GM18502 (cell line): ENCODE measurements around the gene LRRC40.
"Not testable (repeated sequence)": the region's sequence is repeated elsewhere in the genome, so short reads cannot be mapped to it uniquely, and the experiment has no call there.

Source experiments
- ATAC-seq: cut with Tn5 transposase; IDR thresholded peaks from one replicate; pipeline ENCODE4 v1.9.1; 2021; ENCODE audit warnings: mild to moderate bottlenecking; ENCODE audit not compliant: unreplicated experiment, poor library complexity

Gene LRRC40

DNA sequence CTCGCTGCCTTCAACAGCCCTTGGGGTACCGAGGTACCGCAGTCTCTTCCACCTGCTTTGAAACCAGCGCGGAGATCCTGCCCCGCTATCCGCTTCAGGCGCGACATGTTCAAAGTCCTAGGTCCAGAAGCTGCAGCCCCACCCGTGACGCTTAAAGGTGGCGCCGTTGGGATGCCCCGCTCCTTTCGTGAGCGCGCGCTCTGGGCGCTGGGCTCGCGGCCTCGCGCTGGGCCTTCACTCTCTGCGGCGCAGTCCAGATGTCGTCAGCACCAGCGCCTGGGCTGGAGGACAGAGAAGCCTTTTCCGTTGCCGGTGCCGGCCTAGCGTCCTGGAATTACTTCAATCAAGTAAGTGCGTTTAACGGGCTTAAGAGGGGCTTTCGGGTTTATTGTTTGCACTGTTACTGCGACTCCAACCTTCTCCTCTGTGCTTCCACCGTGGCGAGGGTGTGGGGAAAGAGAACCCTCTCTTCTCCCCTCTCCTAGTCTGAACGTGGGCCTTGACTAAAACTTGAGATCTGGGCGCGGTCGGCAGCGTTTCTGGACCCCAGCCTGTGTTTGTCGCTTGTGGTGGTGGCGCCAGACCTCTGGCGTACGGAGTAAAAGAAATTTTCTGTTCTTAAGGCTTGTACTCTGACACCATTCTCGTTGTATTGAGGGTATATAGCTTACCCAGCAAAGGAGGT is at the start of gene LRRC40:
Gene LRRC40, minus strand, starts transcription at position 146 of the 685 bp plus-strand sequence. Its CDS starts 39 bp downstream, at position 107.
- peak; percentile 86 for ATAC-seq

DNA sequence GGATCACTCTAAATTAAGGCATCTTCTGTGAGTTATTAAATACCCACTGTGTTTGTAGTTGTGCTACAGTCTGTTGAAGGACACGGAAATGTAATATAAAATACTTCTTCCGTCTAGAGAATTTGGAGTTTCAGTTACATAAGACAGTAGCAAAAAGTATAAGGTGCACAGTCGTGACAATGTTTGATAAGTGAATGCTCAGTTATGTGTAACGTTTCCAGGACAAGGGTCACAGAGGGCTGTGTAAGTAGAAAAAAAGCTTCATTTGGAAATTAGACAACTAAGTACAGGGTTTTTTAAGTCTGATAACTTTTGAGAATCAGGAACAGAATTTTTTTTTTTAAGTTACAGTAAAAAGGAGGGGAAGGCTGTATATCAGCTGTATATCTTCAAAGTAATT is 43.4 kb upstream of the LRRC40 start:
- no peak for ATAC-seq

DNA sequence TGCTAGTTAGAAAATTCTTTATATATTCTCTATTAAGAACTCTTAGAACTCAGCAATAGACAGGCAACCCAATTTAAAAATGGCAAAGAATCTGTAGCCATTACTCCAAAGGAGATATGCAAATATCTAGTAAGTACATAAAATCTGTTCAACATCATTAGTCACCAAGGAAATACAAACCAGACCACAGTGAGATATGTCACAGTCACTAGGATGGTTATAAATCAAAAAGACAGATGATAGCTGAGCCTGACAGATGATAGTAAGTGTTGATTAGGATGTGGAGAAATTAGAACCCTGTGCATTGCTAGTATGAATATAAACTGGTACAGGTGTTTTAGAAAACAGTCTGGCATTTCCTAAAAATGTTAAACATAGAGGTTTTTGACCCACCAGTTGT is 42.4 kb upstream of the LRRC40 start:
- ATAC-seq, result no peak

DNA sequence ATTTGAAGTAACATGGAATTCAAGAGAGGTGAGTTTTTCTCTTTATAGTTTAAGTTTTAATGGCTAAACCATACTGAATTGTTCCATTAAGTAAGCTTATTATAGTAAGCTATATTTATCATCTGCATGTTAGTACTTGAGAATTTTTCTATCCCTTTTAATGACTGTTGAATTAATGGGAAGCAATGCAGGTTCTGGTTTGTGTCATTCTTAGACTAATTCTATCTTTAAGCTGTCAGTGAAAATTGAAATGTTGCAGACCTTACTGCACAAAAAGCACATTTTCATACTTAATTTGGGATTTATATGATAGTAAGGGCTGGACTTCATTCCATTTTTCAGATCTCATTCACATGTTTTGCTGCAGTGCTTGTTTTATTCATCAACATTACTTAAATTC is 41.7 kb upstream of the LRRC40 start:
- ATAC-seq, result no peak

DNA sequence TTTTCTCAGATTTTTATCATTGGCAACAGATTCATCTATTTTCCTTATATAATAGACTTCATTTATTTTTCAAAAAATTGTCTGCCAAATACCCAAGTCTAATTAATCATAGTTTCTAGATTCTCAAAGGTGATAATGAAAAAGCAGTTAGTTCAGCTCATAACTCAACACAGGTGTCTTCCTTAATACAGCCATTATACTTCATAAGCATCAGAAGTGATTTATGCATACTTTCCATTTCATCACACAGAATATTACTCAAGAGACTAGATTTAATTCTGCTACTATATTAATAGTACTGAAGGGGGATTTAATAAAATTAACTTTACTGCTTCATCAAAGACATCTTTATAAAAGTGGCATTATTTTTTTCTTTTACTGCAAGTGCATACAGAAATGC is 34.6 kb upstream of the LRRC40 start:
- no peak for ATAC-seq

DNA sequence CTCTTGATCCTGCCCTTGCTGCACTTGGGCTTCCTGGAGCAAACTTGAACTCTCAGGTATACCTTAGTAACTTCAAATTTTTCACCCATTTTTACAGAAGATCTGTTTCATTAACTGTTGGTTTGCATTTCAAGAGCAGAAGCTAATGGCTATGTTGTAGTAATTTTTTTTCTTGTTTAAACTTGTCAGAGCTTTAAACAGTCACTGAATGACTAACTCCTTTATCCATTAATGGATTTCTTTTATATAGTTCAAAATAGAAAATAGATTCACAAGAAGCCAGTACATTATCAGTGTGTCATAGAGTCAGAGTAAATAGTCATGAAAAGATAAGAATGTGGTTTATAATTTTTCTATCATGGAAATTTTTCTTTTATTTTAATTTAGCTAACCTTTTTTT is 29.4 kb upstream of the LRRC40 start:
- no peak for ATAC-seq

DNA sequence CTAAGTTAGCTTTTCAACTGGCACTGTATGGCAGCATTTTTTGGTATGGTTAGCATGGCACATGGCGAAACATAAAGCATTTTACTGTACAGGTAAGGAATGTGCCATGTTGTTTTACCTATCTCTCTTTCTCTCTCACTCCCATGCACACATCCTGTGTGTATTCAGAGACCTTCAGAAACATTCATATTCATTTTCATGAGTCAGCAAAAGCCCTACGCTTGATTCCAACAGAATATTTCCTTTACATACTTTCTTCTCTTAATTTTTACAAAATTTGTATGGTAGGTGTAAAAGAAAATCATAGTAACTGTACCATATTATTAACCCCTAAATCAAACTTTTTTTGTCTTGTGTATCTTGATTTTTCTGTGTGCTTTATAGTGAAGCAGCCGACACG is 26.1 kb upstream of the LRRC40 start:
- ATAC-seq, result no peak

DNA sequence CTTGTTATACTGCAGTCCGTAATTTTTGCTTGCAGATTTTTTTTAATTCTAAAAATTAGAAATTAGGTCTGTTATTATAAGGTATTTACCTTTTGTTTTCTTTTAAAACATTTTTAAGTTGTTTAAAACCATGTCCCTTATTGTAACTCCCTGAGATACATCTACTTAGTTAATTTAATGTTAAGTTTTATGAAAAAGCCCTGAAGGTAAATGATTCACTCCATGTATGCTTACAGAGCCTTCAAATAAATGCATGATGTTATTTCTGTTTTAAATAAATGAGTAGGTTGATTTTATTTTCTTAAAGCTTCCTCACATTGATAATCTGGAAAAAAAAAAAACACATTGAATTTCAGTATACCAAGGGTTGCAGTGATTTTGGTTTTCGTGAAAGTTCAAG is 23.3 kb upstream of the LRRC40 start:
- no peak for ATAC-seq

DNA sequence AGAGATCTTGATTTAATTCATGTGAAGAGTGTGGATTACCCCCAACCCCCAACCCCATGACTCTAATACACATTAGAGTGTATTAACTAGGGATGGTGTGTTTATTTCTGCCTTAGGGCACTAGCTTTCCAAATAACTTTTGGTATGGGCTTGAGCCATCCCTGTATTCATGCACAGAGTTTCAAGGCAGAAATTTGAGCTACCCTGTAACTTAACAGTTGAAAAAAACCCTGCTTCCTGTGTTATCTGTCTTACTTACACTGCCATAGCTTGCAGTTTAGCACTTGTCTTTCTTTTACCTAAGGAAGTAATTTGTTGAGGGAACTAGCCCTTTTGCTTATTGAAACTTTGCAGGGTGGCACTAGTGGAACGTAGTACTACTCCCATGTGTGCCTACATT is 22.1 kb upstream of the LRRC40 start:
- peak; percentile 63 for ATAC-seq

DNA sequence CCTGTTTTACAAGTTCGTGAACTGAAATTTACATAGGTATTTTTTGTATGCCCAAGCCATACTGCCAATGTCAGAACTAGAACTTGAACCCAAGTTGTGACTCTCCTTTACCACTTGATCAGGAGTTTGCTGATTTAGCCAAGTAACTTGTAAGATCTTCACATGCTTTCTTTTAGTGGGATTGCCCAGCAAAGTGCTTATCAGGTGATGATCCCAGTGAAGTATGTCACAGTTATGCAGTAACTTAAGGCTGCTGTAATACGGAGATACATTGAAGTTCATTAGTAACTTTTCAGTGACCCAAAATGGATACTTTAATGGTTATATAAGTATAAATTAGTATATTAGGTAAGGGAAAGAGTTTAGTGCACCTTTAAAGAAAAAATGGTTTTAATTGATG is 19.6 kb upstream of the LRRC40 start:
- no peak for ATAC-seq

DNA sequence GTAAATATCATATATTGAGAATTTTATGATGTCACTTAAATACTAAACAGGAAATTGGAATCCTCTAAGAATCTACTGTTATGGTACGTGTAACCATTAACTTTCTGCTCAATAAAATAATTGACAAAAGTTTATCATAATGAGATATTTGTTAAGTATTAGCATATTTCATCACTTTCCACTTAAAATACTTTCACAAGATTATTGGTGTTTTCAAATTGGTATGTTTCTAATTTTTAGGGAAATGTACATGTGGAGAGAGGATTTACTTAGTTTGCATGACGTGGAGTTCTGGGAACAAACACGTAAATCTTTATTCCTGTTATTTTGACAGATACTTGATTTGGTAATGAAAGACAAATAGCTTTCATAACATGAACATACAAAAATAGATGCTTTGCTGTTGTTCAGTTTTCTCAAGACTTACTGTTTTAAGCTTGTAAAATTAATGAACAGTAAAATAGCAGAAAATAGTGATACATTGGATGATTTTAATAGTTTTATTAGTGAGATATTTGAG is 17.4 kb upstream of the LRRC40 start:
- no peak for ATAC-seq

DNA sequence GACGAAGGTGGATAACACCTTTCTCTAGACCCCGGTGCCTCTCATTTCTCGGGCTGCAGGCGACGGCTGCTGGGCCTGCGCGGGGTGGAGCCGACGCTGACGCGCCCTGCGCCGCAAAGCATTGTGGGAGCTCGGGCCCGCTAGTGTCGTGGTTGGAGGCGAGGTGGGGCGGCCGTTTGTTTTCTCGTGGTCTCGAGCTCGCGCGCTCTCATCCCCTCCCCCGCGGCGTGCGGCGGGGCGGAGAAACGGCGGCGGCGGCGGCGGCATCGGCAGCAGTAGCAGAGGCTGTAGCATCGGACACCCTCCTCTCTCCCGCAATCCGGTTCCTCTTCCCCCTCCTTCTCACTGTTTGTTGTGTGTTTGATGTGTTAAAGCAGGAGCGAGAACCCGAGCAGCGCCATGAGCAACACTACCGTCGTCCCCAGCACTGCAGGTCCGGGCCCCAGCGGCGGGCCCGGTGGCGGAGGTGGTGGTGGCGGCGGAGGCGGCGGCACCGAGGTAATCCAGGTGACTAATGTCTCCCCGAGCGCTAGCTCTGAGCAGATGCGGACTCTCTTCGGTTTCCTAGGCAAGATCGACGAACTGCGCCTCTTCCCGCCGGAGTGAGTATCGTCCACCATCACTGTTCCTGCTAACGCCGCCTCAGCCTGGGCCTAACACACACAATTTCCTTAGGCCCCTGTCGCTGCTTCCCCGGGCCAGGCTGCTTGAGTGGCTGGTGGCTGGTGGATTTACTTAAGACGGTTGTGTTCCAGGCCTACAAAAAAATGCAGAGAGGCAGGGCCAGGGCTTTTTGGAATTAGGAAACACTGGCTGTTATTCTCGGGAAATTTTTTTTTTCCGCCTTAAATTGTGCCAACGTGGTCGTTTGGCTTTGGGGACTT is 16.1 kb upstream of the LRRC40 start, which contains the start of gene SRSF11:
Gene SRSF11, plus strand, starts transcription at position 143 of the 884 bp plus-strand sequence. Its CDS starts 257 bp downstream, at position 400.
- peak; percentile 93 for ATAC-seq

DNA sequence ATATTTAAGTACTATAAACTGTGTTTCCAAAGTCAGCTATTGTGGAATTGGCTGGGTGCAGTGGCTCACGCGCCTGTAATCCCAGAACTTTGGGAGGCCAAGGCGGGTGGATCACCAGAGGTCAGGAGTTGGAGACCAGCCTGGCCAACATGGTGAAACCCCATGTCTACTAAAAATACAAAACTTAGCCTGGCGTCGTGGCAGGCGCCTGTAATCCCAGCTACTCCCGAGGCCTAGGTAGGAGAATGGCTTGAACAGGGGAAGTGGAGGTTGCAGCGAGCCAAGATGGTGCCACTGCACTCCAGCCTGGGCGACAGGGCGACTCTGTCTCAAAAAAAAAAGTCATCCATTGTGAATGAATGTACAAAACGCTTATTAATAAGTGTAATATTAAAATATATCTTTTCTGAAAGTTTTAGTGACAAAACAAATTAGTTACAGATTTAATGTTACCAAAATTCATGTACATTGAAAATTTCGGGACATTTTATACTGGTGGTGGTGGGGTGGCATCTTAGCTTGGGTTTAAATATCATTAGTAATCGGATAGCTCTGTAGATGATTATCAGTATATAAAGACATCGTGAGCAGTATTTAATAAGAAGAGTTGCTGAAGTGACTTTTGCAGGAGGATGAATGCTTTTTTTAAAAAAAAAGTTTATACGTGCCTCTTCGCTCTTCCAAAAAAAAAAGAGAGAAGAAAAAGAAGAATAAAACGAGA is 15.3 kb upstream of the LRRC40 start:
- ATAC-seq, result peak; percentile 8

DNA sequence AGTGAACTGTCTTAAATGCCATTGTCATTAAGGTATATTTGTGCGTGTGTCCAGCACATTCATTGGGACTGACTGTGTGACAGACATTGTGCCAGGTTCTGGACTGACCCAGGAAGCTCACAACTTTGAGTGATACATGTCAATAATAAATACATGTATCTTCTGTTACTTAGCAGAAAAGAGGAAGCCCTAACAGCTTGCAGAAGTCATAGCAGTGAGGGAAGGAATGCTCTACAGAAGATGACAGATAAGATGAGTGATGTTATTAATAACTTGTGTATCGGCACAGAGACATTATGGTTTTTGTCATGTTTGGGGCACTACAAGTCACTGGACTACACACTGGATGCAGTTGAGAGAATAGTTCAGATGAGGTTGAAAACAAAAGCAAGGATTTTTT is 14.6 kb upstream of the LRRC40 start:
- no peak for ATAC-seq

DNA sequence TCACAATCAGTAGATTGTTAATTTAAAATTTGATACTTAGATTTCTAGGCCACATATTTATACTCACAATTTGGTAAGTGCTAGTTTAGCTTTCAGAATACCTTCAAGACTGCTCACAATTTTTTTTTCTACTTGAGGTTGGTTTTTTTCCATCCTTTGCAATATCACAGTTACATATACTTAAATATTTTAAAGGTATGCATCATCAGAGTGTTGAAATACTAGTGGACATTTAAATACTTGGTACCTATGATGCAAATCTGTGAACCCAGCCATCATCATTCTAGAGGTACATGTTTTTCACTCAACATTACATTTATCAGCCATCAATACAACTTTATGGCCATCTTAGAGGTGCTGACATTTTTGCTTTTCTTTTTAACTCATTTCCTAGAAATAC is 6.2 kb upstream of the LRRC40 start:
- no peak for ATAC-seq

DNA sequence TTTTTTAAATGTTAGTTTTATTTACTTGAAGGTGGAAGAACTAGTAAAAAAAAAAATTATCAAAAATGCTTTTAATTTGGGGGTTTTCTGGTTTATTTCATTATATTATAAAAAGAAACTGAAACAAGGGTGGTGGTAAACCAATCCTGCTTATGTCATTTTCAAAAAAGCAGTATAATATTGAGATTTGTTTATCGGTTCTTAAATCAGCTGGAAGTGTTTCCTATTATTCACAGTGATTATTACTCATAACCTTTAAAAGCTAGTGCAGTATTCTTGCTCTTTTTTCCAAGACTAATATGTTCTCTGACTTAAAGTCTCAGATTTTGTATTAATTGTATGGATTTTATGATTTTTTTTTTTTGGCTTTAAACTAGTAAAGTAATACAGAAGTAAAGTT is 5.4 kb upstream of the LRRC40 start:
- no peak for ATAC-seq

DNA sequence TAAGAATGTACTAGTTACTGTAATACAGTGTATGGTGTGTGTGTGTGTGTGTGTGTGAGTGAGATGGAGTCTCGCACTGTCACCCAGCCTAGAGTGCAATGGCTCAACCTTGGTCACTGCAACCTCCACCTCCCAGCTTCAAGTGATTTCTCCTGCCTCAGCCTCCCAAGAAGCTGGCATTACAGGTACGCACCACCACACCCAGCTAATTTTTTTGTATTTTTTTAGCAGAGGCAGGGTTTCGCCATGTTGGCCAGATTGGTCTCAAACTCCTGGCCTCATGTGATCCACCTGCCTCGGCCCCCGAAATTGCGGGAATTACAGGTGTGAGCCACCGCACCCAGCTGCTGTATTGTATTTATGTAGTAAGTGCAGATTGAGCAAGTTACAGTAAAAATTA is 2.9 kb upstream of the LRRC40 start:
- ATAC-seq, result no peak

DNA sequence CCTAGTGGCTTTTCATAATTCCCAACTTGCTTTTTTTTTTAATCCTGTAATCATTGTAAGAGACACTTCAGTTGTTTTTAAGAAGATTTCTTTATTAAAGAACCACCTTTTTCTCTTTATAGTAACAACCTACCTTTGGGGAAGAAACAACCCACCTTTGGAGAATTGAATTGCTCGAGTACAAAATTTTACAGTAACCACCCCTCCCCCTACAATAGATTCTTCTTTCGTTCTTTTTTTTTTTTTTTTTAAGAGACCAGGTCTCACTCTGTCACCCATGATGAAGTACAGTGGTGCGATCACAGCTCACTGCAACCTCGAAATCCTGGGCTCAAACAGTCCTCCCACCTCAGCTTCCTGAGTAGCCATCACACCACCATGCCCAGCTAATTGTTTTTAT is 2.1 kb upstream of the LRRC40 start:
- no peak for ATAC-seq

DNA sequence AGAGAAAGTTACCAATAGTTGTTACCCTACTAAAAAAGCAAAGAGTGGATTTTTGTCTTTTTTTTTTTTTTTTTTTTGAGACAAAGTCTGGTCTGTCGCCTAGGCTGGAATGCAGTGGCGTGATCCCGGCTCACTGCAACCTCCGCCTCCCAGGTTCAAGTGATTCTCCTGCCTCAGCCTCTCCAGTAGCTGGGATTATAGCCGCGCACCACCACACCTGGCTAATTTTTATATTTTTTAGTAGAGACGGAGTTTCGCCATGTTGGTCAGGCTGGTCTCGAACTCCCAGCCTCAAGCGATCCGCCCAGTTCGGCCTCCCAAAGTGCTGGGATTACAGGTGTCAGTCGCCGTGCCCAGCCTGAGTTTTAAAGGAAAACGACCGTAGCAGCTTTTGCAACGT is 1.5 kb upstream of the LRRC40 start:
- not testable (repeated sequence) for ATAC-seq

DNA sequence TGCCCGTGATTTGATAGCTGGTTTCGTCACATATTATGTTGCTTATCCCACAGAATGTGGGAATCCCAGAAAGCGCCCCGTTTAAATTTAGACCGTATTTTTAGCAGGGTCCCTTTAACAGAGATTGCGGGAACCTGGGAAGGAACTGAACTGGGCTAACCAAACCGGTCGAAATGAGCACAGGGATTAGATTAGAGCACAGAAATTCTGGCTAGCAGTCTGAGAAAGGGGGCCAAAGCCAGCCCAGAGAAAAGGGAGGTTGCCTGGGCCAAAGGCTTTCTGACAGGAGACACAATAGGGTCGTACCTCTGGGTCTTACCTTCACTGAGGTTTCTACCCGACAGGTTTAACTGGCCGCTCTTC is 327 bp downstream of the LRRC40 start:
- ATAC-seq, result peak; percentile 39

DNA sequence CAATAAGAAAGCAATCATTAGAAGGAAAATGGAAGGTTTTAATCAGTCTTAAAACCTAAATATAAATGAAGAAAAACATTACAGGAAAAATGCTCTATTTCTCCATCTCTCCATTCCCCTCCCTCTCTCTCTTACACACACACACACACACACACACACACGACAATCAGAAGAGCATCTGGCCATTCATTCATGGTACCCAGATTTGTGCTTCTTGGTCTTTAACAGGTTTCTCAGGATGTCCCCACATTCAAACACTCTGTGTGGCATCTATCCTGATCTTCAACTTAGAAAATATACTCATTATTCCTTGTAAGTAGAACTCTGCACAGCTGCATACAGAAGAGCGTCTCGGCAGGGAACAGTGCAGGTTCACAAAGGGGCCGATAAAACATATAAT is 779 bp downstream of the LRRC40 start:
- no peak for ATAC-seq
